Activated naive CD4-positive, alpha-beta T cell treated with anti-CD3 and anti-CD28 coated beads, Interleukin-2, amount 50 U/mL, for 72 hours (primary cell): ENCODE results near the gene F2RL3. TPM values are rescaled to one million over a fixed set of nuclear protein-coding genes. Genes with fewer than 3 reads are reported as not detected.
A peak's percentile ranks its signal among the peaks of the same experiment; 100 is the strongest.

Experiments used
- ATAC-seq, 2 donors: fragments of 150-1000 bp; cut with Tn5 transposase; 2 replicates each; pipeline ENCODE4 v1.10.0; 2021; ENCODE audit warnings: mild to moderate bottlenecking in 2 of 2, moderate library complexity in 2 of 2
- DNase-seq, 2 donors: peaks; one replicate each; pipeline ENCODE4 v3.0.0; 2021 to 2022; ENCODE audit warnings: low spot score in 2 of 2
- H3K27ac Mint-ChIP-seq, 2 donors: one replicate each; pipeline ENCODE4 v1.8.0; 2022; ENCODE audit warnings: mild to moderate bottlenecking in 2 of 2, mixed read lengths in 2 of 2
- H3K36me3 Mint-ChIP-seq, 2 donors: one replicate each; pipeline ENCODE4 v1.8.0; 2022; ENCODE audit warnings: mixed read lengths in 2 of 2
- H3K9me3 Mint-ChIP-seq, 2 donors: one replicate each; pipeline ENCODE4 v1.8.0; 2022; ENCODE audit warnings: mixed read lengths in 2 of 2
- total RNA-seq, 2 donors: library from RNA; stranded (reverse); gene quantifications; one replicate each; pipeline ENCODE4 v1.2.3, GENCODE V29; 2022

F2RL3 gene
- total RNA-seq, 2 donors from 2014 or later: not detected

DNA sequence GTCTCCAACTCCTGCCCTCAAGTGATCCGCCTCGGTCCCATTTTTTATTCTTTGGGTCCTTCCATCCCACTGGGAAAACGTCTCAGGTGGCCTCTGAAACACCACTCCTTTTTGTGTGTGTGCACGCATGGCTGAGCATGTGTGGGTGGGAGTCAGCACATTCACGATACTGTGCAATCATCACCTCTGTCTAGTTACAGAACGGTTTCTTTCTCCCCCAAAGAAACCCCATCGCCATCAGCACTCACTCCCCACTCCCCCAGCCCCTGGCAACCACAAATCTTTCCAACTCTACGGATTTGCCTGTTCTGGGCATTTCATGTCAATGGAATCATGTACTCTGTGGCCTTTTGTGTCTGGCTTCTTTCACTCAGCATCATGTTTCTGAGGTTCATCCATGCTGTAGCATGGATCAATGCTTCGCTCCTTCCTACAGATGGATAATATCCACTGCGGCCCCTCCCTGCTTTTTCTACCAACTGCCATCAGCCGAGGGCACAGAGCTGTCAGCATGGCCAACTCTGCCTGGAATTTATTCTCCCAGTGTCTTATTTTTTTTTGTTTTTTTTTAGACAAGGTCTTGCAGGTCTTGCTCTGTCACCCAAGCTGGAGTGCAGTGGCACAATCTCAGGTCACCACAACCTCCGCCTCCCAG lies 9.7 kb downstream of the F2RL3 start:
- no peaks in the 10 kb centered on the region for H3K9me3 Mint-ChIP-seq
- DNase-seq (no peak), ATAC-seq (no peak)
- peaks cover 0 to 5% of the 10 kb centered on the region in 2 donors for H3K36me3 Mint-ChIP-seq
- H3K27ac Mint-ChIP-seq: peak overlapping the region in 1 of 2 donors; percentile 60

DNA sequence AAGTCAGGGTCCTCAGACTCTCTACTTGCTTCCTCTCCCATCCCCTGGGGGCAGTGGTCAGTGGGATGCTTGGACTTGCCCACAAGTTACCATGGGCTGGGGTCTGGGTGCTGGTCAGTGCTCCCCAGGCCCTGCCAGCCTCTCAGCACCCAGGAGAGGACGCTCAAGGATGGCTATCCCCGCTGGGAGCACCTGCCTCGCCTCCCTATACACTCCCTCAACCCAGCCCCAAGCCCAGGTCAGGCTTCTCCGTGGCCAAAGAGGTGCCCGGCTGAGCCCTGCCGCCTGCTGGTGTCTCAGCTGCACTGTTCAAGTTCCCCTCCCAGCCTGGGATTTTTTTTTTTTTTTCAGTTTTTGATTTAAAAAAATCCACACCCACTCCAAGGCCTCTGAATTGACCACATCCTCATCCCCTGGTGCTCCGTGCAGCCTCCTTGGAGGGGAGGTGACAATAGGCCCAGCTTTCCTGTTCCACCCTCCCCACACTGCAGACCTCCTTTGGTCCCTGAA lies 10.8 kb downstream of the F2RL3 start:
- Mint-ChIP-seq H3K9me3 (no peaks in the 10 kb centered on the region), H3K27ac (no peak overlapping the region), H3K36me3 (peaks cover 0 to 5% of the 10 kb centered on the region in 2 donors)
- ATAC-seq (peak; percentile 47 to 57), DNase-seq (peak in 1 of 2 donors; percentile 28)

DNA sequence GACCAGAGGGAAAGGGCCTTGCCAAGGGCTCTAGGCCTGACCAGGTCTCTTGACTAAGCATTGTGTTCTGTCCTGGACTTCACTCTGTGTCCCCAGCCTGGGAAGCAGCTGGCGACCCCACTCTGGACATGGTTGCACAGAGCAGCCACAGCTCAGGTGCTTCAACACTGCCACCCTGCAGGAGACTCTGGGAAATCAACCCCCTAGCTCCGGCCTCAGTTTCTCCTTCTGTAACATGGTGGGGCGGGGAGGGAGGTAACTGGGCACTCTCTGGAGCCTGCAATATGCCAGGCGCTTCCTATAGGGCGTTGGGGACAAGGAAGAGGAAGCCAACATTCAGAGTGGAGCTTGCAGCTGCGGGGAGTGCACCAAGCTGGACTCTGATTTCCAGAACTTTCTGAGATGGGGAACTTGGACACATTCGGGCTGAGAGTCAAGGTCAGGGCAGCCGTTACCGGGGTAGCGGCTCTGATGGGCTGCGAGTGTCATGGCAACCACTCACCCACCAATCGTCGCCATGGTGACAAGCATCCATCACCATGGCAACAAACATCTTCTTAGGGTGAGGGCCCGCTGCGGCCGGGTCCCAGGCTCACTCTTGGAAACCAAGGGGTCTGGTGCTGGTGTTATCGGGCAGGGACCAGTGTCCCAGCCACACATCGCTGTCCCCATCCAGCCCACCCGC lies 12.8 kb downstream of the F2RL3 start:
- Mint-ChIP-seq H3K9me3 (no peaks in the 10 kb centered on the region), H3K36me3 (peaks cover 0 to 5% of the 10 kb centered on the region in 2 donors), H3K27ac (no peak overlapping the region)
- ATAC-seq: no peak
- no peak for DNase-seq

DNA sequence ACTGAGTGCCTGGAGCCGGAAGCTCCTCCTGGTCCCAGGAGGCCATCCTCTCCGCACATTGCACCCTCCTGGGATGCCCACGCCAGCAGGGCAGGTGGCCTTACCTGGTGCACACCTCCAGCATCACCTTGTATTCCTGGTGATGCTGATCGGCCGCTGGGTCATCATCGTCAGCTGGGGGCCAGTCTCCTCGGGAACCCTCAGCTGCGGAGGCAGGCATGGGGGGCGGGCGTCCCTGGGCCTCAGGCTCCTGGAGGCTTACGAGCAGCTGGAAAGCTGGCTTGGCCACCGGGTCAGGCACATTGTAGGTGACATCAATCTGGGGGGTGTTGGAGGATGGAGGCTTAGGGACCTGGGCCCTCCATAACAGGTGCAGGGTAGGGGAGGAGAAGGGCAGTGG lies 13.7 kb downstream of the F2RL3 start:
- Mint-ChIP-seq H3K36me3 (peaks cover 0 to 5% of the 10 kb centered on the region in 2 donors), H3K27ac (no peak overlapping the region), H3K9me3 (no peaks in the 10 kb centered on the region)
- no peak for DNase-seq
- no peak for ATAC-seq

DNA sequence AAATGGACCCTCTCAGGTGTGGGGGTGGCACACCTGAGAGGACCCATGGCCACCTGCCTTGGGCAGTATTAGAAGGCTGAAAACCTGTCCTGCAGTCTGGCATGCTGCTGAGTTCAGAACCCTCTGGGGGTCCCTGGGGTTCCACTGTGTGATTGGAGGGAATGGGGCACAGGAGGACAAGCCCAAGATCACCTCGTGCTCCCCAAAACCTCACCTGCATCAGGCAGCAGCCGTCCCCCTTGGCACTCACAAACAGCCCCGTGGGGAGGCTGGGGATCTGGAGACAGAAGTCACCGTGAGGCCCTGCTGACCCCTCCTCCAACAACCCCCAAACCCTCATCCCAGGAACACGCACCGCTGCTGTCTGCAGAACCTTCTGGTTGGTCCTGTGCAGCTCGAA lies 14.5 kb downstream of the F2RL3 start:
- DNase-seq (no peak), ATAC-seq (no peak)
- peaks cover 0 to 4% of the 10 kb centered on the region in 2 donors for H3K36me3 Mint-ChIP-seq
- no peak overlapping the region for H3K27ac Mint-ChIP-seq
- H3K9me3 Mint-ChIP-seq: no peaks in the 10 kb centered on the region

DNA sequence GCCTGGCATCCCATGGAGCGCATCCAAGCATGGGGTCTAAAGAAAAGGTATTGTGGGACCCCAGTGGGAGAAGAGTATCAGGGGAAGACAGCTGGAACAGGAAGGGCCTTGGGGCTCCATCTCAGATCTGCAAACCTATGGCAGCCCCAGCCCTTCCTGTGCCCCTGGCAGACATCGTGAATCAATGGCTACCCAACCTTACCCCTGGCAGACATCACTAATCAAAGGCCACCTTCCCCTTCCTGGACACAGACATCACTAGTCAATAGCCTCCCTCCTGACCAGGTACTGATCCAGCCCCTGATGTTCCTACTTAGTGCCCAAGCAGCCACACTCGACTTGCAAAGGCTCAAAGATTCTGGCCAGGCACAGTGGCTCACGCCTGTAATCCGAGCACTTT lies 15.8 kb downstream of the F2RL3 start:
- Mint-ChIP-seq H3K27ac (no peak overlapping the region), H3K36me3 (no peaks in the 10 kb centered on the region), H3K9me3 (no peaks in the 10 kb centered on the region)
- DNase-seq: no peak
- ATAC-seq: no peak

DNA sequence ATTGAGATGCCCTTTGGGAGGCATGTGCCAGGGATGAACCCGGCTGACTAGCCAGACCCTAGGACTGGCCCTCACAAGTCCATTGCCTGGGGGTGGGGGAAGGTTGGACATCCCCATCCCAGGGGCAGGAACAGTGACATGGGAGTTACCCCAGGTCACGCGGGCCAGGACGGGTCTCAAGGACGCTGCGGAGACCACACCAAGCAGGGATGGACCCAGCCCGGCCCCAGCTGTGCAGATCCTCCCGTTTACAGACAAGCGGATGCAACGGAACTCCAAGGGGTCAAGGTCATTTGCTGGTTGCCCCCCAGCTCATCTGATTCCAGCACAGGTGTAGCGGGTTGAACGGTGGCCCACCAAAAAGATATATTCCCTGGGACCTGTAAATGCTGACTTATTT lies 20.0 kb downstream of the F2RL3 start:
- peaks cover 13 to 19% of the 10 kb centered on the region in 2 donors for H3K9me3 Mint-ChIP-seq
- DNase-seq: no peak
- no peak overlapping the region for H3K27ac Mint-ChIP-seq
- ATAC-seq: no peak
- H3K36me3 Mint-ChIP-seq: peaks cover 18 to 19% of the 10 kb centered on the region in 2 donors

DNA sequence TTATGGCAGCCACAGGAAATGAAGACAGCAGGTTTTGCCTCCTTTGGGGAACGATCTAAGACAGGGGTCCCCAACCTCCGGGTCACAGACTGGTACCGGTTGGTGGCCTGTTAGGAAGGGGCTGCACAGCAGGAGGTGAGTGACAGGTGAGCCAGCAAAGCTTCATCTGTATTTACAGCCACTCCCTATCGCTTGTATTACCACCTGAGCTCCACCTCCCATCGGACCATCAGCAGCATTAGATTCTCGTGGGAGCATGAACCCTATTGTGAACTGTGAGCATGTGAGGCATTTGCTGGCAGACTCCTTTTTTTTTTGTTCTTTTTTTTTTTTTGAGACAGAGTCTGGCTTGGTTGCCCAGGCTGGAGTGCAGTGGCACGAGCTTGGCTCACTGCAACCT lies 22.2 kb downstream of the F2RL3 start:
- DNase-seq: no peak
- no peak for ATAC-seq
- Mint-ChIP-seq H3K27ac (no peak overlapping the region), H3K9me3 (peaks cover 13 to 24% of the 10 kb centered on the region in 2 donors), H3K36me3 (peaks cover 18 to 26% of the 10 kb centered on the region in 2 donors)

DNA sequence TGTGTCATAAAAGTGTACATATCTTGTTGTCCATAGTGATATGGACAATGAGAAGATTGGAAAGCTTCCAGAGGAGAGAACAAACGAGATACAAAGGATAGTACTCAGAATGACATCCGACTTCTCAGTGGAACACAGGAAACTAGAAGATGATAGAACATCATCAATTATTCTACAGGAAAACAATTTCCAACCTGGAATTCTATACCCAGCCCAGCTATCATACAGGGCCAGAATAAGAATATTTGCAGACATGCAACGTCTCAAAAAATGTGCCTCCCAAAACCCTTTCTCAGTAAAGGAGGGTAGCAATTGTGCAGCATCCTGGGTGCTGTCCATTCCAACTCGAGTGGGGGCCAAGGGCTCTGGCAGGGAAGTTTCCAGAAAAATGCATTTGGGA lies 24.0 kb downstream of the F2RL3 start:
- H3K27ac Mint-ChIP-seq: no peak overlapping the region
- DNase-seq (no peak), ATAC-seq (no peak)
- H3K36me3 Mint-ChIP-seq: peaks cover 18 to 26% of the 10 kb centered on the region in 2 donors
- peaks cover 13 to 24% of the 10 kb centered on the region in 2 donors for H3K9me3 Mint-ChIP-seq

DNA sequence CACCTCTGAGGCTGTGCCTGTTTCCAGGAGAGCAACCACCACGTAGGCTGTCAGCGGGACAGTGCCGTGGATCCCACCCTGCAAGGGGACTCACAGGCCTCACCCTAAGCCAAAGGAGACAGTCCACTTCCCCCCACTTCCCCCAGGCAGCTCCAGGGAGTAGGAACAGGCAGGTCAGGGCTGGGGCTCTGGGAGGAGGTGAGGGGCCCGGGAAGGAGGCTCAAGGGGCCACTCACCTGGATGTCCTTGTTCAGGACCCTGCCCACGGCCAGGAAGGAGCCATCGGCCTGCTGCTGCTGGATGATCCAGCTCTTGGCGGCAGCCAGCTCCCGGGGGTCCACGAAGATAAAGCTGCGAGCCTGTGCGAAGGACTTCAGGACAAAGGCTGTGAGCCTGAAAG lies 25.6 kb downstream of the F2RL3 start:
- Mint-ChIP-seq H3K27ac (no peak overlapping the region), H3K36me3 (peaks cover 18 to 26% of the 10 kb centered on the region in 2 donors)

DNA sequence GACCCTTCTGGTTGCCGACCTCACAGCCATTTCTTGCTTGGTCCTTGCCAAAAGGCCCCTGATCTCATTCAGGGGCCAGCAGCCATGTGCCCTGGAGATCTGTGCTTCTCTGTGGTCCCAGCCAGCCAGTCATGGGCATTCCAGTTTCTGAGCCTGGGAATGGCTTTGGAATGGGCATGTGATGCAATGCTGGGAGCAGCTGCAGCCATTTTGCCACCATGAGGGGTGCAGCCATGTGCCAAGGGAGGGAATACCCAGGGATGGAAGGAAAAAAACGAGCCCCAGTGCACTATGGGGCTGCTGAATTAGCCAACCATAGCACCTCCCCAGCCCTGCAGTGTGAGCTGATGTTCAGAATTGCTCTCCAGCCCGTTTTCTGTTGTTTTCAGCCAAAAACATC lies 26.3 kb downstream of the F2RL3 start:
- DNase-seq (no peak), ATAC-seq (no peak)
- peaks cover 23 to 29% of the 10 kb centered on the region in 2 donors for H3K9me3 Mint-ChIP-seq
- H3K36me3 Mint-ChIP-seq: peaks cover 18 to 26% of the 10 kb centered on the region in 2 donors
- no peak overlapping the region for H3K27ac Mint-ChIP-seq

More for the DNA sequence above, 25.6 kb downstream of the F2RL3 start:
- no peak for ATAC-seq
- H3K9me3 Mint-ChIP-seq: peaks cover 18 to 24% of the 10 kb centered on the region in 2 donors
- DNase-seq: no peak

DNA sequence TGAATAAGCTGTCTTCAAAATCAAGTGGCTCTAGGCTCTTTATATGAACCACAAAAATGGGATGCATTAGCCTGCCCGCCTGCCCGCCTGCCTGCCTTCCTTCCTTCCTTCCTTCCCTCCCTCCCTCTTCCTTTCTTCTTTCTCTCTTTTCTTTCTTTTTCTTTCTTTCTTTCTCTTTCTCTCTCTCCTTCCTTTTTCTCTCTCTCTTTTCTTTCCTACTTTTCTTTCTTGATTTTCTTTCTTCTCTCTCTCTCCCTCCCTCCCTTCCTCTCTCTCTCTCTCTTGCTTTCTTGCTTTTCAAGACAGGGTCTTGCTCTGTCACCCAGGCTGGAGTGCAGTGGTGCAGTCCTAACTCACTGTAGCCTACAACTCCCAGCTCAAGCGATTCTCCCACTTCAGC lies 26.9 kb downstream of the F2RL3 start:
- DNase-seq: no peak
- Mint-ChIP-seq H3K36me3 (peaks cover 18 to 26% of the 10 kb centered on the region in 2 donors), H3K27ac (no peak overlapping the region), H3K9me3 (peaks cover 23 to 29% of the 10 kb centered on the region in 2 donors)
- no peak for ATAC-seq

DNA sequence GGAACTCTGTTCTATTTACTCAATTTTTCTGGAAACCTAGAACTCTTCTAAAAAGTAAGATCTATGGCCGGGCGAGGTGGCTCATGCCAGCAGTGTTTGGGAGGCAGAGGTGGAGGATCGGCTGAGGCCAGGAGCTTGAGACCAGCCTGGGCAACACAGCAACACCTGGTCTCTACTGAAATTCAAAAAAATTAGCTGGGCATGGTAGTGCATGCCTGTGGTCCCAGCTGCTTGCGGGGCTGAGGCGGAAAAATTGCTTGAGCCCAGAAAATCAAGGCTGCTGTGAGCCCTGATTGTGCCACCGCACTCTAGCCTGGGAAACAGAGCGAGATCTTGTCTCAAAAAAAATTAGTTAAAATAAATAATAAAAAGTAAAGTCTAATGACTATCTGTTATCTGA lies 28.6 kb downstream of the F2RL3 start:
- ATAC-seq (no peak), DNase-seq (no peak)
- peaks cover 19 to 23% of the 10 kb centered on the region in 2 donors for H3K9me3 Mint-ChIP-seq
- peaks cover 12 to 20% of the 10 kb centered on the region in 2 donors for H3K36me3 Mint-ChIP-seq
- no peak overlapping the region for H3K27ac Mint-ChIP-seq

DNA sequence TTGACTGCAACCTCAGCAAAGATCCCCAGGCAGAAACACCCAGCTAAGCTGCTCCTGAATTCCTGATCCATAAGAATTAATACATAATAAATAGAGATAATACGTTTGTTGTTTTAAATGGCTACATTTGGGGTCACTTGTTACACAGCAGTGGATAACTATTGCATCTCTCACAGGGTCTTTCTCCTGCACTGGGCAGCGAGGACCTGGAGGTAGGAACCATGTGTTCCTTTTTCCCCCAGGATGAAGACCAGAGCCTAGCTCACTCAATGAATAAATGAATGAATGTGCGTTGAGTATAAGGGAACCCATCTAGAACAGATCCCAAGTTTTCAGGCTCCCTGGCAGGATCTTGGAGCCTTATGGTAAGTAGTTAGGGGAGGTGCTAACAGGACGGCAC lies 30.7 kb downstream of the F2RL3 start:
- H3K36me3 Mint-ChIP-seq: no peaks in the 10 kb centered on the region
- ATAC-seq (no peak), DNase-seq (no peak)
- peaks cover 4 to 10% of the 10 kb centered on the region in 2 donors for H3K9me3 Mint-ChIP-seq
- H3K27ac Mint-ChIP-seq: no peak overlapping the region

DNA sequence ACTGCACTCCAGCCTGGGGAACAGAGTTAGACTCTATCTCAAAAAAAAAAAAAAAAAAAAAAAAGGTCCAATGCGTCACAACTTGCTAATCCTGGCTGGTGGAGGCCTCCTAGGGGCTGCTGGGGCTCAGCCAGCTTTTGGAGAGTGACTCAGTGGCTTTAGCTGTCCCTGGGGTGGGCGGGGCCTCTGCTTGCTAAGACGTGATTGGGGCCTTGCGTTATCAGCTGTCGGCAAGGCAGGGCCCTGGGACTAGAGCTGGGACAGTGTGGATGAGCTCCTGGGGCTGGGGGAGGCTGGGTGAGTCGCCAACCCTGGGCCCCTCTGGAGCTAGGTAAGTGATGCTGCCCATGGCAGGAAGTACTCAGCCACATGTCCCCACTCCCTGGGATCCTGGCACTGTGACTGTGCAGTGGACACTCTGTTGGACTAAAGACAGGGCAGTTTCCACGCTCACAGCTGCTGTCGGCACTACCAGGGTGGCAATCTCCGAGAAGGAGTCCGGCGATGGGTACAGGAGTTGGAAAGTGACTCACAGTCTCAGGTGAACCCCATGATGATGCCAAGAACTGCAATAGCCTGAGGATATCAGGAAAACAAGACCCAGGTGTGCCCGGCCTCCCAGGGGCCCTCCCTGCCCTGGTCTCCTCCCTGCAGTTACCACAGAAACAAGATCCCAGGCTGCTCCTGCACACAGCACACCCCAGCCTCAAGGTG lies 32.2 kb downstream of the F2RL3 start:
- H3K9me3 Mint-ChIP-seq: peaks cover 4 to 10% of the 10 kb centered on the region in 2 donors
- peaks cover 0 to 8% of the 10 kb centered on the region in 2 donors for H3K36me3 Mint-ChIP-seq
- DNase-seq (no peak), ATAC-seq (no peak)
- H3K27ac Mint-ChIP-seq: no peak overlapping the region

DNA sequence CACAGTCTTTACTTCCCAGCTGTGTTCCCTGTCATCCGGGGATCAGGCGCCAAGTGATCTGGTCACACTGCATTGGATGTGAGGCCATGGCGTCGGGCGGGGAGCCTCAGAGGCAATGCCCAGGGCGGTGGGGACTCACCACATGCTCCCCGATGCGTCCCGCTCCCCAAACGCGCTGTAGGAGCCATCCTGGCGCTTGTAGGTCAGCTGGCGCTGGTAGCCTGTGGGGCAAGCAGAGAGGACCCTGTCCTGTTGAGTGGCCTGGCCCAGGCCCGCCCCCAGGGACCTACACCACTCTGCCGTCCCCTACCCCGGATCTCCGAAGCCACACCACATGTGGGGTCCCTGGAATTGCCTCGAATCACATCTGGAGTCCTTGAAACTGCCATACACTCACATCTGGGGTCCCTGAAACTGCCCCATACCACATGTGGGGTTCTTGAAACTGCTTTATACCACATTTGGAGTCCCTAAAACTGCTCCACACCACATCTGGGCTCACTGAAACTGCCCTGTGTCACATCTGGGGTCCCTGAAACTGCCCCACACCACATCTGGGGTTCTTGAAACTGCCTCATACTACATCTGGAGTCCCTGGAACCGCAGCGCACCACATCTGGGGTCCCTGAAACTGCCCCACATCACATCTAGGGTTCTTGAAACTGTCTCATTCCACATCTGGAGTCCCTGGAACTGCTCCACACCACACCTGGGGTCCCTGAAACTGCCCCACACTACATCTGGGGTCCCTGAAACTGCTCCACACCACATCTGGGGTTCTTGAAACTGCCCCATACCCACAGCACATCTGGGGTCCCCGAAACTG lies 33.2 kb downstream of the F2RL3 start:
- Mint-ChIP-seq H3K36me3 (peaks cover 0 to 15% of the 10 kb centered on the region in 2 donors), H3K27ac (peak overlapping the region in 1 of 2 donors; percentile 67)

More for the DNA sequence above, 33.2 kb downstream of the F2RL3 start:
- no peak for ATAC-seq
- H3K9me3 Mint-ChIP-seq: peaks cover 10 to 15% of the 10 kb centered on the region in 2 donors
- DNase-seq: no peak
